ENCODE results near the gene TNIK.

- TF ChIP-seq POLR2AphosphoS5 (IDR thresholded peaks at IDR 0.05) (no peak), CTCF (IDR thresholded peaks at IDR 0.05) (no peak), POLR2A (IDR thresholded peaks at IDR 0.05) (no peak), EP300 (IDR thresholded peaks at IDR 0.05) (no peak)
These were observed 129.3 kb downstream of the TNIK start for GRCh38 chr3:171330938-171331337.

All from gastroesophageal sphincter (tissue), 3 donors.